ENCODE results near the gene ASB1. TPM values are rescaled to one million over a fixed set of nuclear protein-coding genes. Genes with fewer than 3 reads are reported as not detected.

ASB1 gene
- total and polyA plus RNA-seq, 7 donors, result 3.5 to 36.0 (median 14.0) TPM

DNA sequence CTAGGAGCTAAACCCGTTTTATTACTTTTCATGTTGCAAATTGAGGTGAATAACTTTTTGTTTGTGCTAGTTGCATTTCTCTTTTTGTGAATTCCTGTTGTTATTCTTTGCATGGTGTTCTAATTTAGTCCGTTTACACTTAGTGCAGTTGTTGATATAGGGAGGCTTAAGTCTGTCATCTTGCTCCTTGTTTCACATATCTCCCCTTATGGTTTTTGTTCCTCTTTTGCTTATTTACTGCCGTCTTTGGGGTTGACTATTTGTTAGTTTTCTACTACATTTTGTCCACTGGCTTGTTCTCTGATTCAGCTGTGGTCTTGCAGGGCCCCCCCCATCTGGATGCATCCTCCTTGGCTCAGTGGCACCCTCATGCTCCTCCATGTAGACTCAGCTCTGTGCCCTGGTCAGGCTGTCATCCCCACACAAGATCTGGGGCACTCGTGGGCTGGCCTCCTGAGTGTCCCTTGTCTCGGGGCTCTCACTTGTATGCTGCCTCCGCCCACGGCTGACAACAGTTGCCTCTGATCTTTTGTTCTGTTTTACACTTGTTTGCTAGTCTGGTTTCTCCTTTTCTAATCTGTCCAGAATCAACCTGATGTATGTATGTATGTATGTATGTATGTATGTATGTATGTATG lies 42.9 kb upstream of the ASB1 start:
- WGBS, 2 donors, result 86 to 88% methylated on average over 7 of the region's 7 CpGs
- no peak for DNase-seq
- Histone ChIP-seq H3K4me1 (peaks cover 0 to 9% (median 4%) of the 10 kb centered on the region in 4 donors), H3K36me3 (no peaks in the 10 kb centered on the region), H3K9me3 (no peaks in the 10 kb centered on the region), H3K4me3 (no peak overlapping the region), H3K27me3 (no peaks in the 10 kb centered on the region), H3K27ac (no peak overlapping the region)
- intact Hi-C loops (cut with DNase I), result no loop called here
- TF ChIP-seq, protein P1, sequence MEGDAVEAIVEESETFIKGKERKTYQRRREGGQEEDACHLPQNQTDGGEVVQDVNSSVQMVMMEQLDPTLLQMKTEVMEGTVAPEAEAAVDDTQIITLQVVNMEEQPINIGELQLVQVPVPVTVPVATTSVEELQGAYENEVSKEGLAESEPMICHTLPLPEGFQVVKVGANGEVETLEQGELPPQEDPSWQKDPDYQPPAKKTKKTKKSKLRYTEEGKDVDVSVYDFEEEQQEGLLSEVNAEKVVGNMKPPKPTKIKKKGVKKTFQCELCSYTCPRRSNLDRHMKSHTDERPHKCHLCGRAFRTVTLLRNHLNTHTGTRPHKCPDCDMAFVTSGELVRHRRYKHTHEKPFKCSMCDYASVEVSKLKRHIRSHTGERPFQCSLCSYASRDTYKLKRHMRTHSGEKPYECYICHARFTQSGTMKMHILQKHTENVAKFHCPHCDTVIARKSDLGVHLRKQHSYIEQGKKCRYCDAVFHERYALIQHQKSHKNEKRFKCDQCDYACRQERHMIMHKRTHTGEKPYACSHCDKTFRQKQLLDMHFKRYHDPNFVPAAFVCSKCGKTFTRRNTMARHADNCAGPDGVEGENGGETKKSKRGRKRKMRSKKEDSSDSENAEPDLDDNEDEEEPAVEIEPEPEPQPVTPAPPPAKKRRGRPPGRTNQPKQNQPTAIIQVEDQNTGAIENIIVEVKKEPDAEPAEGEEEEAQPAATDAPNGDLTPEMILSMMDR (IDR thresholded peaks at IDR 0.05), result no peak
- TF ChIP-seq POLR2A (IDR thresholded peaks at IDR 0.05) (no peak), EP300 (IDR thresholded peaks at IDR 0.05) (no peak), POLR2AphosphoS5 (IDR thresholded peaks at IDR 0.05) (no peak)

DNA sequence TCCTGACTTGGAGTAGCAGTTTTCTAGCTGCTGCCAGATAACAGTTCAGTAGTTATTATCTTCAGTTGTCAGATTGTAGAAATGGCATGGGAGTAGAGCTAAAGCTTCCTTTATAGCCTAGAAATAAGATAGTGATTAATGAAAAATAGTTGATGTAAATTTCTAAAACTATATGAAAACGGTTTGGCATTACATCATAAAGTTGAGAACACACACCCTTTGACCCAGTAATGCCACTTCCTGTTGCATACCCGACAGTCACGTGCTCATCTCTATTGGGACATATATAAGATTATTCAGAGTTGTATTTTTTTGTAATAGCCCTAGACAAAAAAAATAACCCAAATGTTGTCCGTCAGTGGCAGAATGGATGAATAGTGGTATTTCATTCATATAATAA lies 39.4 kb upstream of the ASB1 start:
- no peaks in the 10 kb centered on the region for H3K27me3 ChIP-seq
- no peaks in the 10 kb centered on the region for H3K9me3 ChIP-seq
- no peak overlapping the region for H3K27ac ChIP-seq
- intact Hi-C loops (cut with DNase I), result no loop called here
- no peak overlapping the region for H3K4me3 ChIP-seq
- TF ChIP-seq POLR2A (IDR thresholded peaks at IDR 0.05) (no peak), POLR2AphosphoS5 (IDR thresholded peaks at IDR 0.05) (no peak), EP300 (IDR thresholded peaks at IDR 0.05) (no peak)
- TF ChIP-seq, protein P1 (IDR thresholded peaks at IDR 0.05), result no peak
- H3K36me3 ChIP-seq, result no peaks in the 10 kb centered on the region
- no peak for DNase-seq
- WGBS, 2 donors, result 39 to 59% methylated on average over 4 of the region's 4 CpGs
- peaks cover 0 to 11% (median 8%) of the 10 kb centered on the region in 4 donors for H3K4me1 ChIP-seq

DNA sequence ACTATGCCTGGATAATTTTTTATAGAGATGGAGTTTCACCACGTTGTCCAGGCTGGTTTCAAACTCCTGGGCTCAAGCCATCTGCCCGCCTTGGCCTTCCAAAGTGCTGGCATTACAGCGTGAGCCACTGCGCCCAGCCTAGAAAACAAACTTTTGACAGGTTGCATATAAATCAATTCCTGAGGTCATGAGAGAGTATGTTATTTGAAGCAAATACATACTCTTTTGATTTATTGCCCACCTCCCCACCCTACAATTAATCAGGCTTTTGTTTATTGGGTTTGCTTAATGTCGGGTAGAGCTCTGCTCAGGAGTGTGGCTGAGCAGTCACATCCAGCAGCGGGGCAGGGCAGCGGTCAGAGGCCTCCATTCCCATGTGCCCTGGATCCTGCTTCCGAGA lies 37.9 kb upstream of the ASB1 start:
- Histone ChIP-seq H3K4me1 (peaks cover 0 to 11% (median 8%) of the 10 kb centered on the region in 4 donors), H3K36me3 (no peaks in the 10 kb centered on the region), H3K9me3 (no peaks in the 10 kb centered on the region), H3K27me3 (no peaks in the 10 kb centered on the region), H3K27ac (no peak overlapping the region), H3K4me3 (no peak overlapping the region)
- intact Hi-C loops (cut with DNase I), result no loop called here
- DNase-seq, result no peak
- 67 to 73% methylated on average over 8 of the region's 8 CpGs for WGBS, 2 donors
- TF ChIP-seq POLR2A (IDR thresholded peaks at IDR 0.05) (no peak), EP300 (IDR thresholded peaks at IDR 0.05) (no peak), POLR2AphosphoS5 (IDR thresholded peaks at IDR 0.05) (no peak)
- TF ChIP-seq, protein P1 (IDR thresholded peaks at IDR 0.05), result no peak

DNA sequence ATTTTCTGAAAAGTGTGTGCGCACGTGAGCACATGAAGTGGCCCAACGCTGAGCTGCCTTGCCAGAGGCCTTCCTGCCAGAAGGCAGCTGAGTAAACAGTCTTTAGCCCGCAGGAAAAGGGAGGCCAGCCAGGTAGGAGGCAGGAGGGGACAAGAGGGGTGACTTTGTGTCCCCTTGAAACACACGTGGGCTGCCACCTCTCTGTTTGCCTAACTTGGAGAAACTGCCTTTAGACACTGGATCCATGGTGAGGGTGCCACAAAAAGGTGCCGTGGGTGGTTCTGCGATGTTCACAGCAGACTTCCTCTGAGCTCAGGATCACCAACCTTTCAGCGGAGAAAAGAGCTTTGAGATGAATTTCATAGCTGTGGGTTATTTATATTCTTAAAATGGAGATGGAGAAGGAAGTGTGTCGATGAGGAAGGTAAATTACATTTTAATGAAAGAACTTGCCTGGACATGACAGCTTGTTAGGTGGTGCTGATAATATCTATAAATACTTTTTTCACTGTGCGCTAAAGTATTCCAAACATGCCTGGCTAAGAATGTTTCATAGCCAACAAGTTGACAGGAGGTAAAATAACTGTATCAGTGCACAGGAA lies 36.6 kb upstream of the ASB1 start:
- no peak for TF ChIP-seq POLR2A (IDR thresholded peaks at IDR 0.05)
- peak in 1 of 4 donors; percentile 16 for TF ChIP-seq POLR2AphosphoS5 (IDR thresholded peaks at IDR 0.05)
- no peak overlapping the region for H3K4me3 ChIP-seq
- no peaks in the 10 kb centered on the region for H3K36me3 ChIP-seq
- peak overlapping the region in 2 of 4 donors; percentile 62 to 81 for H3K27ac ChIP-seq
- no peaks in the 10 kb centered on the region for H3K27me3 ChIP-seq
- no peak for DNase-seq
- H3K9me3 ChIP-seq, result no peaks in the 10 kb centered on the region
- 56 to 58% methylated on average over 10 of the region's 10 CpGs for WGBS, 2 donors
- intact Hi-C loops (cut with DNase I), result no loop called here
- peaks cover 0 to 11% (median 8%) of the 10 kb centered on the region in 4 donors for H3K4me1 ChIP-seq

DNA sequence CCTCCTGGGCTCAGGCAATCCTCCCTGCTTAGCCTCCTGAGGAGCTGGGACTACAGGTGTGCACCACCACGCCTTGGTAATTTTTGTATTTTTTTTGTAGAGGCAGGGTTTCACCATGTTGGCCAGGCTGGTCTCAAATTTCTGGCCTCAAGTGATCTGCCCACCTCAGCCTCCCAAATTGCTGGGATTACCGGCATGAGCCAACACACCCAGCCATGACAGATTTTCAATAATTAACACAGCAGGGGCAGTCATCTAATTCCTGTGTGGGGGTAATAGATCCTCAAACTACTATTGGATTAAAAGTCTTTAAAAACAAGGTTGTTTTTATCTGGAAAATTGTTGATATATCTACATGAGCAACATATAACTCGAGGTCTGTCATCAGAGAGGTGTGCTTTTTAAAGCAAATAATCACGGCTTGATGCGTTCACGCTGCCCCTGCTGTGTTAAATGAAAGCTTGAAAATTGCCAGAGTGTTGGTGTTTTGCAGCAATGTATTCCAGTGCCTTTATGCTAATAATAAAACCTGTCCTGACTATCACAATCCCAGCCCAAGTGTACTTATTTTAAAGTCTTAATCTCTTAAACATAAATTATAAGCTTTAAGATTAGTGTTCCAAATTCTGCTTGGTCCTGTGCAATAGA lies 35.6 kb upstream of the ASB1 start:
- 90 to 95% methylated on average over 6 of the region's 6 CpGs for WGBS, 2 donors

More for the DNA sequence above, 35.6 kb upstream of the ASB1 start:
- no peaks in the 10 kb centered on the region for H3K27me3 ChIP-seq
- DNase-seq, result no peak
- H3K9me3 ChIP-seq, result no peaks in the 10 kb centered on the region
- H3K4me3 ChIP-seq, result no peak overlapping the region
- intact Hi-C loops (cut with DNase I), result no loop called here
- H3K4me1 ChIP-seq, result peaks cover 0 to 11% (median 8%) of the 10 kb centered on the region in 4 donors
- H3K27ac ChIP-seq, result peak overlapping the region in 1 of 4 donors; percentile 81
- H3K36me3 ChIP-seq, result no peaks in the 10 kb centered on the region
- no peak for TF ChIP-seq POLR2AphosphoS5 (IDR thresholded peaks at IDR 0.05)
- TF ChIP-seq EP300 (IDR thresholded peaks at IDR 0.05), result no peak
- no peak for TF ChIP-seq POLR2A (IDR thresholded peaks at IDR 0.05)
- TF ChIP-seq, protein P1 (IDR thresholded peaks at IDR 0.05), result no peak
